Measurements from ENCODE around the gene SCARF2. TPM values are rescaled to one million over a fixed set of nuclear protein-coding genes. Genes with fewer than 3 reads are reported as not detected.

The SCARF2 gene
- total and polyA plus RNA-seq, 2 of the 13 experiments (the other 11 are each of a cell fraction or from before 2014, with no cell fraction given) = 3.3 to 6.2 TPM

GRCh38 chr22:20402960-20403778 is 34.5 kb downstream of the SCARF2 start:
- FAIRE-seq (no peak), ATAC-seq (no peak), DNase-seq (ENCODE audit: low spot score) (no peak)
- Histone ChIP-seq H3K4me1 (ENCODE audit: insufficient read depth, low read length) (peaks cover 11% of the 10 kb centered on the region; the same call in 1 of the 2 replicates), H3K4me3 (replicated peaks in 1 of 3; ENCODE audit: insufficient read depth in 1 of 3, low read depth in 2 of 3, low read length in 3 of 3) (no peak overlapping the region), H3K27me3 (ENCODE audit: control insufficient read depth in 1 of 2, insufficient read depth in 2 of 2, low read length in 2 of 2) (no peaks in the 10 kb centered on the region; a peak in 1 of 5 replicates), H3K79me2 (ENCODE audit: insufficient read depth, low read length) (peaks cover 2% of the 10 kb centered on the region), H3K4me2 (ENCODE audit: low read depth, low read length) (no peak overlapping the region), H3K27ac (ENCODE audit: extremely low read length, insufficient read depth, low read length) (no peak overlapping the region), H3K36me3 (replicated peaks in 1 of 2; ENCODE audit: control insufficient read depth in 1 of 2, insufficient read depth in 2 of 2, low read length in 2 of 2) (peaks cover 12 to 23% of the 10 kb centered on the region in 2 experiments; a peak in 4 of 5 replicates), H4K20me1 (ENCODE audit: insufficient read depth, low read length) (no peaks in the 10 kb centered on the region), H3K9ac (ENCODE audit: insufficient read depth, low read depth, low read length) (no peak overlapping the region), H2AFZ (ENCODE audit: low read length) (no peak overlapping the region), H3K9me3 (ENCODE audit: low read length) (no peaks in the 10 kb centered on the region)
- in situ Hi-C loops (cut with HindIII; ENCODE audit: extremely low pct_ligation_motif_present, low pct_unique_long_range_greater_than_20kb) = no loop called here
- intact Hi-C loops (cut with micrococcal nuclease; ENCODE audit: unreplicated experiment) = no loop called here
- BruUV-seq (replicated peaks) = no TSS peak
- 99% methylated on average over 9 of the region's 9 CpGs for WGBS (ENCODE audit: low lambda C conversion rate)
- ChIA-PET CTCF (ENCODE audit: low intra/inter-chr PET ratio, low total read pairs) (no interaction called here), POLR2A (interaction anchor here (1.3 kb wide), 1 partner anchor 10 kb away, joined by 4 read pairs; no protein-coding TSS in a partner anchor)
- TF ChIP-seq ZNF350 (CRISPR knock-in tag; IDR thresholded peaks at IDR 0.05; ENCODE audit: borderline replicate concordance, low read depth) = no peak
- TF ChIP-seq CSRNP2 (CRISPR knock-in tag; conservative IDR thresholded peaks at IDR 0.05; ENCODE audit: low read depth) = no peak
- TF ChIP-seq IRX3 (CRISPR knock-in tag; IDR thresholded peaks at IDR 0.05; ENCODE audit: borderline replicate concordance, low read depth) = no peak
- no peak for TF ChIP-seq AHR (CRISPR knock-in tag; IDR thresholded peaks at IDR 0.05)
- no peak for TF ChIP-seq ZSCAN22 (CRISPR knock-in tag; IDR thresholded peaks at IDR 0.05)
- no peak for TF ChIP-seq PRPF4 (IDR thresholded peaks at IDR 0.05; ENCODE audit: low read depth, low read length, poor library complexity, severe bottlenecking)
- TF ChIP-seq HNRNPUL1 (IDR thresholded peaks at IDR 0.05; ENCODE audit: low read depth, low read length) = no peak
- no peak for TF ChIP-seq ZNF790 (CRISPR knock-in tag; IDR thresholded peaks at IDR 0.05; ENCODE audit: borderline replicate concordance)
- TF ChIP-seq ZNF629 (CRISPR knock-in tag; conservative IDR thresholded peaks at IDR 0.05) = no peak
- TF ChIP-seq SIX4 (CRISPR knock-in tag; IDR thresholded peaks at IDR 0.05) = no peak
- no peak for TF ChIP-seq NFE2 (CRISPR knock-in tag; IDR thresholded peaks at IDR 0.05)

Measured in HepG2 (cell line).